Chondrocyte (in vitro differentiated cells): ENCODE measurements around the gene PTGER2. TPM values are rescaled to one million over a fixed set of nuclear protein-coding genes. Genes with fewer than 3 reads are reported as not detected.

Source experiments
- DNase-seq: peaks from one replicate; pipeline ENCODE4 v3.0.0; 2021; ENCODE audit warnings: mixed read lengths, low spot score
- H3K27ac Mint-ChIP-seq: one replicate; pipeline ENCODE4 v1.8.0; 2021; ENCODE audit warnings: mild to moderate bottlenecking, moderate library complexity, mixed read lengths; ENCODE audit not compliant: unreplicated experiment
- H3K27me3 Mint-ChIP-seq: 2 replicates; pipeline ENCODE4 v1.8.0; 2021; ENCODE audit warnings: low read depth, mixed read lengths
- H3K36me3 Mint-ChIP-seq: 2 replicates; pipeline ENCODE4 v1.8.0; 2021; ENCODE audit warnings: low read depth, mixed read lengths
- H3K4me1 Mint-ChIP-seq: 2 replicates; pipeline ENCODE4 v1.8.0; 2021; ENCODE audit warnings: low read depth, mild to moderate bottlenecking, mixed read lengths
- H3K4me3 Mint-ChIP-seq: one replicate; pipeline ENCODE4 v1.8.0; 2021; ENCODE audit warnings: mild to moderate bottlenecking, moderate library complexity, mixed read lengths; ENCODE audit not compliant: unreplicated experiment
- H3K9me3 Mint-ChIP-seq: 2 replicates; pipeline ENCODE4 v1.8.0; 2021; ENCODE audit warnings: low read depth, mixed read lengths
- CTCF ChIP-seq: fragments of 200-600 bp; sonication (generic); IDR thresholded peaks from 2 replicates; pipeline ENCODE4 v1.5.0; 2021; ENCODE audit warnings: antibody characterized with exemption, mild to moderate bottlenecking, moderate library complexity
- total RNA-seq: library from RNA; stranded (reverse); gene quantifications from 3 replicates; pipeline ENCODE4 v1.2.1, GENCODE V29; 2021

Gene PTGER2
- total RNA-seq, 1 donor from 2014 or later = 2.5 TPM

- Mint-ChIP-seq H3K36me3 (no peaks in the 10 kb centered on the region), H3K4me1 (no peaks in the 10 kb centered on the region), H3K27me3 (peaks cover 7% of the 10 kb centered on the region), H3K4me3 (no peak overlapping the region), H3K9me3 (no peaks in the 10 kb centered on the region), H3K27ac (no peak overlapping the region)
- DNase-seq = no peak
- no peak for TF ChIP-seq CTCF
Measured at GRCh38 chr14:52296378-52296777, 17.7 kb upstream of the PTGER2 start.

GRCh38 chr14:52298795-52299194 is 15.3 kb upstream of the PTGER2 start:
- H3K4me3 Mint-ChIP-seq = no peak overlapping the region
- peaks cover 5% of the 10 kb centered on the region for H3K27me3 Mint-ChIP-seq
- no peaks in the 10 kb centered on the region for H3K36me3 Mint-ChIP-seq
- H3K9me3 Mint-ChIP-seq = no peaks in the 10 kb centered on the region
- DNase-seq = no peak
- peaks cover 7% of the 10 kb centered on the region for H3K4me1 Mint-ChIP-seq
- no peak overlapping the region for H3K27ac Mint-ChIP-seq
- no peak for TF ChIP-seq CTCF

- H3K4me3 Mint-ChIP-seq = no peak overlapping the region
- DNase-seq = no peak
- peaks cover 13% of the 10 kb centered on the region for H3K4me1 Mint-ChIP-seq
- H3K27me3 Mint-ChIP-seq = peaks cover 2% of the 10 kb centered on the region
- TF ChIP-seq CTCF = peak; percentile 95
- no peak overlapping the region for H3K27ac Mint-ChIP-seq
- H3K9me3 Mint-ChIP-seq = no peaks in the 10 kb centered on the region
- no peaks in the 10 kb centered on the region for H3K36me3 Mint-ChIP-seq
Measured at GRCh38 chr14:52299692-52300278, 14.3 kb upstream of the PTGER2 start.

GRCh38 chr14:52303236-52303635 is 10.9 kb upstream of the PTGER2 start:
- Mint-ChIP-seq H3K27me3 (no peaks in the 10 kb centered on the region), H3K4me3 (no peak overlapping the region), H3K27ac (no peak overlapping the region), H3K4me1 (peaks cover 15% of the 10 kb centered on the region), H3K9me3 (no peaks in the 10 kb centered on the region), H3K36me3 (no peaks in the 10 kb centered on the region)
- no peak for TF ChIP-seq CTCF
- no peak for DNase-seq

GRCh38 chr14:52304248-52304904 is 9.7 kb upstream of the PTGER2 start:
- Mint-ChIP-seq H3K4me3 (no peak overlapping the region), H3K36me3 (no peaks in the 10 kb centered on the region), H3K9me3 (no peaks in the 10 kb centered on the region), H3K27me3 (no peaks in the 10 kb centered on the region), H3K27ac (no peak overlapping the region), H3K4me1 (peaks cover 15% of the 10 kb centered on the region)
- no peak for DNase-seq
- TF ChIP-seq CTCF = no peak
